ENCODE results near the gene GID8. TPM values are rescaled to one million over a fixed set of nuclear protein-coding genes. Genes with fewer than 3 reads are reported as not detected.

The GID8 gene
- total and polyA plus RNA-seq, 2 of the 4 experiments (the other 2 are of a cell fraction), result 21.5 to 33.9 TPM

DNA sequence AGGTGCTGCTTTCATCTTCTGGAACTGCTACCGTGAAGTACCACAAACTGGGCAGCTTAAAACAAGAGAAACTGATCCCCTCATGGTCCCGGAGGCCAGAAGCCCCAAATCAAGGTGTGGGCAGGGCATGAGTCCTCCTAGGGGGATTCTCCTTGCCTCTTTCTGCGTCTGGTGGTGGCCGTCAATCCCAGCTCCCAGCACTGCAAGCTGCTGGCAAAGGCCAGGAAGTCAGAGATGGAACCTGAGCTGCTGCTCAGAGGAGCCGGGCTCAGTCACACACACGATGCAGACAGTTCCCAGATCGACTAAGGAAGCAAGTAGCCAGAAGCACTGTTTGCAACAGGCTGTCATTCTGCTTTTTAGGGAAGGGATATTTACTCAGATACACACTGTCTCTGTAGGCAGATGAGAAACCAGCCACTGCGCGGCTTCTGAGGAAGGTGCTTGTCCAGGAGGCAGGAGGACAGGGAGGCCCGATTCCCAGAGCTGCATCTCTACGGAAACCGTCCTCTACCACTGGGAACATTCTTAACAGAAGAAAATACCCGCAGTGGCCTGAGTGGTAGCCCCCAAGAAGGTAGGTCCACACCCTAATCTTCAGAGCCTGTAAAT lies 53.4 kb downstream of the GID8 start:
- dilution Hi-C loops (cut with HindIII; ENCODE audit: low sequenced_read_pairs, unreplicated experiment), result no loop called here
- Histone ChIP-seq H3K27ac (ENCODE audit: insufficient read depth, low read length) (no peak overlapping the region), H3K4me2 (ENCODE audit: low read depth, low read length) (no peak overlapping the region), H3K79me1 (ENCODE audit: low read depth in 1 of 2, low read length in 2 of 2) (no peaks in the 10 kb centered on the region), H4K5ac (ENCODE audit: low read depth, low read length) (no peak overlapping the region), H2AK5ac (ENCODE audit: low read depth, low read length) (no peak overlapping the region), H2BK20ac (ENCODE audit: low read depth, low read length) (no peak overlapping the region), H2BK15ac (ENCODE audit: low read depth, low read length) (no peak overlapping the region), H4K20me1 (ENCODE audit: insufficient read depth, low read length) (no peaks in the 10 kb centered on the region), H3K14ac (replicated peaks; ENCODE audit: low read depth, low read length) (no peak overlapping the region), H3K27me3 (ENCODE audit: control insufficient read depth, insufficient read depth, low read length) (peaks cover 71% of the 10 kb centered on the region), H4K91ac (ENCODE audit: insufficient read depth, low read depth, low read length) (no peak overlapping the region), H3K9ac (ENCODE audit: low read depth, low read length) (no peak overlapping the region), H3K36me3 (ENCODE audit: control insufficient read depth, insufficient read depth, low read length) (no peaks in the 10 kb centered on the region), H2BK5ac (ENCODE audit: low read depth, low read length, poor library complexity, severe bottlenecking) (no peak overlapping the region), H3K4me3 (ENCODE audit: insufficient read depth, low read depth, low read length) (no peak overlapping the region), H2BK120ac (ENCODE audit: low read depth, low read length) (no peak overlapping the region), H2AFZ (replicated peaks; ENCODE audit: low read length, poor library complexity) (no peak overlapping the region), H4K8ac (ENCODE audit: low read depth in 2 of 2, low read length in 2 of 2) (no peak overlapping the region), H3K23ac (ENCODE audit: low read depth, low read length) (no peak overlapping the region), H3K4ac (ENCODE audit: low read depth, low read length) (no peak overlapping the region), H3K4me1 (ENCODE audit: control insufficient read depth, insufficient read depth, low read length) (no peaks in the 10 kb centered on the region), H3K9me1 (ENCODE audit: insufficient read depth, low read length) (no peaks in the 10 kb centered on the region), H3K9me3 (ENCODE audit: control insufficient read depth, insufficient read depth, low read length) (no peaks in the 10 kb centered on the region), H3K18ac (ENCODE audit: low read depth, low read length) (no peak overlapping the region), H2AK9ac (replicated peaks; ENCODE audit: low read depth, low read length, poor library complexity) (no peak overlapping the region), H3K56ac (ENCODE audit: extremely low read depth, insufficient read depth, low read length) (no peak overlapping the region)
- no TSS peak for BruUV-seq (replicated peaks)
- no peak for ATAC-seq (ENCODE audit: low read depth)
- ChIA-PET POLR2A (ENCODE audit: unreplicated experiment) (no interaction called here), CTCF (interaction anchor here (0.6 kb wide), 1 partner anchor 11 kb away, joined by 3 read pairs; no protein-coding TSS in a partner anchor)
- 40% methylated on average over 1 of the region's 13 CpGs; no CpG with 5 or more reads in 1 of the 2 experiments for WGBS, 2 experiments (ENCODE audit: extremely low coverage in 2 of 2, insufficient read length in 1 of 2)
- intact Hi-C loops (cut with micrococcal nuclease), result no loop called here
- DNase-seq, result no peak
- in situ Hi-C loops (cut with MboI; ENCODE audit: low sequenced_read_pairs), result no loop called here
- TF ChIP-seq, protein P1, sequence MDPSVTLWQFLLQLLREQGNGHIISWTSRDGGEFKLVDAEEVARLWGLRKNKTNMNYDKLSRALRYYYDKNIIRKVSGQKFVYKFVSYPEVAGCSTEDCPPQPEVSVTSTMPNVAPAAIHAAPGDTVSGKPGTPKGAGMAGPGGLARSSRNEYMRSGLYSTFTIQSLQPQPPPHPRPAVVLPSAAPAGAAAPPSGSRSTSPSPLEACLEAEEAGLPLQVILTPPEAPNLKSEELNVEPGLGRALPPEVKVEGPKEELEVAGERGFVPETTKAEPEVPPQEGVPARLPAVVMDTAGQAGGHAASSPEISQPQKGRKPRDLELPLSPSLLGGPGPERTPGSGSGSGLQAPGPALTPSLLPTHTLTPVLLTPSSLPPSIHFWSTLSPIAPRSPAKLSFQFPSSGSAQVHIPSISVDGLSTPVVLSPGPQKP (IDR thresholded peaks at IDR 0.05; ENCODE audit: borderline replicate concordance, low read depth, low read length), result no peak
- TF ChIP-seq MAFK (IDR thresholded peaks at IDR 0.05; ENCODE audit: low read depth, low read length) (no peak), FOS (IDR thresholded peaks at IDR 0.05; ENCODE audit: low read depth, low read length) (no peak), RAD21 (IDR thresholded peaks at IDR 0.05; ENCODE audit: low read length) (no peak), POLR2A (IDR thresholded peaks at IDR 0.05; ENCODE audit: low read depth, low read length) (no peak), MXI1 (IDR thresholded peaks at IDR 0.05; ENCODE audit: borderline replicate concordance, low read depth, low read length) (no peak), MAZ (IDR thresholded peaks at IDR 0.05; ENCODE audit: borderline replicate concordance, low read depth, low read length) (no peak), RFX5 (IDR thresholded peaks at IDR 0.05; ENCODE audit: low read depth, low read length) (no peak), SMC3 (IDR thresholded peaks at IDR 0.05; ENCODE audit: low read depth, low read length) (no peak)

Measured in IMR-90 (cell line).